GM21390 (cell line): ENCODE results near the gene REC8.

Experiments used
- ATAC-seq: cut with Tn5 transposase; IDR thresholded peaks from one replicate; pipeline ENCODE4 v1.9.1; 2021; ENCODE audit not compliant: unreplicated experiment

The REC8 gene

DNA sequence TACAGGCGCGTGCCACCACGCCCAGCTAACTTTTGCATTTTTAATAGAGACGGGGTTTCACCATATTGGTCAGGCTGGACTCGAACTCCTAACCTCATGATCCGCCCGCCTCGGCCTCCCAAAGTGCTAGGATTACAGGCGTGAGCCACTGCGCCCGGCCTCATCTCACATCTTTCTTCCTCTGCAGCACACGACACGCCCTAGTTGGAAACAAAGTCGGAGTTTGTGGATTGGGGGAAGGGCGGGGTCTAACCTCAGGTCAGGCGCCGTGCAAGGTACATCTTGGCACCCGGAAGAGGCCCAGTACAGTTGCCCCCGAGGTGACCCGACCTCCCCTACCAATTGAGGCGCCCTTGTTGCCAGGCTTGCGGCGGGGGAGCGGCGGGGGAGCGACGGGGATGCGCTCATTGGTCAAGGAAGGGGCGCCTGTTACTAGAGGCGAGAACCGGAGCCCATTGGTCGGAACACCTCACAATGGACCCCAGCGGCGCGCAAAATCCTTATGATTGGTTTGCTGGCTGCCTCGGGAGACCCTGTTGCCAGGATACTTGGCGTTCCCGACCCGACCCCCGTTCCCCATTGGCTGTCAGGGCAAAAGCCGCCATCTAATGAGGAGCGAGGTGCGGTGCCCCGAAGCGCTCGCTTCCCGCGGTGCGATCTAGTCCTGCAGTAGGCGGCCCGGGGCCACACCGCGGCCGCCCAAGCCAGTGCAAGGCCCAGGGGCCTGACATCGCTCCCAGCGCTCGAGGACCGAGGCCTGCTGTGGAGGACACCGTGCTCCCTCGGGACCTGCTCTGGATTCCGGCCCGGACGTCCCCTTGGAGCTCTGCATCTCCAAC lies at the start of gene REC8:
TSS of gene REC8 (plus strand) at position 659 of the 839 bp plus-strand sequence. CDS start 473 bp downstream, outside the sequence.
- ATAC-seq: peak; percentile 84

DNA sequence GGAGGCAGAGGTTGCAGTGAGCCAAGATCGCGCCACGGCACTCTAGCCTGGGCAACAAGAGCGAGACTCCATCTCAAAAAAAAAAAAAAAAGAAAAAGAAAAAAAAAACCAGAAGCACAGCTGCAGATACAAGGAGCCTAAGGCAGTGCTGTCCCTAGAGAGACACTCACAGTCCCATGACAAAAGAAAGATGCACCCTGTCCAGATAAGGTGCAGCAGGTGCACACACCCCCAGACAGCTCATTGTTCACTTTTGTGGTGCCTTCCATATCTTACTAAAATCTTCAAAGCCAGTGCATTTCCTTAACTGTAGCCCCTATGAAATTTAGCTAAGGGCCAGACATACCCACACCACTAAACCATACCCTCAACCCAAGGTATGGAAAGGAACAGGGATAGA lies 49.5 kb upstream of the REC8 start:
- ATAC-seq: no peak

DNA sequence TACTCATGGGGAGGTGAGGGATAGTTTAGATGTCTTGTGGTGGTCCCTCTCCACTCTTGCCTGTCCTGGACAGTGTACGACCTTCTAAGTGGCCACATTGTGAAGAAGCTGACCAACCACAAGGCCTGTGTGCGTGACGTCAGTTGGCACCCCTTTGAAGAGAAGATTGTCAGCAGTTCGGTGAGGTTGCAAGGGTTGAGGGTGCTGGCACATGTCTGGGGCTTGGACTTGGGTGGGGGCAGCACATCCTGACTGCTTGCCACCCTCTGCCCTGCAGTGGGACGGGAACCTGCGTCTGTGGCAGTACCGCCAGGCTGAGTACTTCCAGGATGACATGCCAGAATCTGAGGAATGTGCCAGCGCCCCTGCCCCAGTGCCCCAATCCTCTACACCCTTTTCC lies 49.0 kb upstream of the REC8 start:
- ATAC-seq: no peak

DNA sequence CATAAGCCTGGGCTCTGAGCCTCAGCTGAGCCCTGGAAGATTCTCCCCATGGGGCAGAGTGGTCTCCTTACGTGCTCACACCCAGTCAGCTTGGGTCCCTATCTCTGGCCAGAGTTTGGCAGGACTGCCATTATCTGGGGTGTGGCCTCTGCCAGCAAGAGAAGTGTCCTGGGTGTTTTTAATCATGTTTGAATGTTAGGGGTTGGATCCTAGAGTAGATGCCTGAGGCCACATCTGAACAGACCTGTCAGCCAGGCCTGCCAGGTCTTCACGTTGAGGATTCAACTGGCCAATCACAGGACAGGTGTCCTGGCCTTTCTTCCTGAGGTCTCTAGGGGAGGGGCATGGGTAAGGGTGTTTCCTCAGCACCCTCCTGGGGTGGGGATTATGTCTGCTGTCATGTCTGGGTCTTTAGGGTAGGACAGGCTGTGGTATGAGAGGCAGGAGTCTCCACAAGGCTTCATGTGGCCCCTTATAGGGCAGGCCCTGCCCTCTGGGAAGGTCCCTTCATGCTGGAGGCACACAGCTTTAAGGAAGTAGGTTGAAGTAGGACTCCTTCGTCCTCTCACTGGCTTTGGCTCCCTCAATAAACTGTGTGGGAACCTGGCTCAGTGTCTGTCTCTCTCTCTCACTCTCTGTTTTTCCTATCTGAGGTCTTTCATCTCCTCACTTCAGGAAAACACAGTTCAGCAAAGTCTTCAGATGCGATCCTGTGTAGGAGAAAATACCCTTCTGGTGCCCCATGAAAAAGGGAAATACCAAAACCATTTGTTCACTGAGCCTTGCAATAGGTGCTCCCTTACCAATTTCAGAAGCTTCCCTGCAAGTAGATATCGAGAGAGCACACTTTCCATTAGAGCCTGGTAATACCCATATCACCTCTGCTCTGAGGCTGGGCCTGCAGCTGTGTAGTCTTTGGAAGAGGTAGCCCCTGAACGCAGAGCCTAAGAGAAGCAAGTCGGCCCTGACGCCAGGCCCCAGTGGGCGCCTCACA lies 48.2 kb upstream of the REC8 start:
- no peak for ATAC-seq

DNA sequence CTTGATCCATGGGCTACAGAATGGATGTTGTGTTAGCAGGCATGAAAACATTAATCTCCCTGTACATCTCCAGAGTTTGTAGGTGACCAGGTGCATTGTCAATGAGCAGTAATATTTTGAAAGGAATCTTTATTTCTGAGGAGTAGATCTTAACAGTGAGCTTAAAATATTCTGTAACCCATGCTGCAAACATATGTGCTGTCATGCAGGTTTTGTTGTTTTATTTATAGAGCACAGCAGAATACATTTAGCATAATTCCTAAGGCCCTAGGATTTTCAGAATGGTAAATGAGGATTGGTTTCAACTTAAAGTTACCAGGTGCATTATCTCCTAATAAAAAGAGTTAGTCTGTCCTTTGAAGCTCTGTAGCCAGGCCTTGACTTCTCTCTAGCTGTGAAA lies 44.9 kb upstream of the REC8 start:
- ATAC-seq: no peak

GRCh38 chr14:24127673-24128072 lies 44.2 kb upstream of the REC8 start:
- ATAC-seq: no peak

- ATAC-seq: no peak
Observed at GRCh38 chr14:24129410-24129998, 42.4 kb upstream of the REC8 start.

DNA sequence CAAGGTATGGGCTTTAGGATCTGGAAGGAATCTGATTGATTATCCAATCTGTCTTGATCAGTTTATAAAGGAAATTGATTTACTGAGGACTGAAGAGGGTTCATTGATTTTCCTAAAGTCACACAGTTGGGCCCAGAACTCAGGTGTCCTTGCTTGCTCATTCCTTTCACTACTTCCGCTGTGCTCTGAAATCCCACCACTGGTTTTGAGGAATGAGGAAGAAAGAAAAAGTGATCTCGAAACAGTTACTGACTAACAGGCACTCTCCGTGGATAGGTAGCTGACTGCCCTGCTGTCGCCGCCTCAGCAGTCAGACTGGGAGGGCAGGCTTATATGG lies 41.5 kb upstream of the REC8 start, which contains the start of gene FITM1:
TSS of gene FITM1 (plus strand) at position 280 of the 337 bp plus-strand sequence. CDS start 905 bp downstream, outside the sequence.
- ATAC-seq: no peak

GRCh38 chr14:24130717-24131548 lies 40.9 kb upstream of the REC8 start:
- ATAC-seq: no peak

DNA sequence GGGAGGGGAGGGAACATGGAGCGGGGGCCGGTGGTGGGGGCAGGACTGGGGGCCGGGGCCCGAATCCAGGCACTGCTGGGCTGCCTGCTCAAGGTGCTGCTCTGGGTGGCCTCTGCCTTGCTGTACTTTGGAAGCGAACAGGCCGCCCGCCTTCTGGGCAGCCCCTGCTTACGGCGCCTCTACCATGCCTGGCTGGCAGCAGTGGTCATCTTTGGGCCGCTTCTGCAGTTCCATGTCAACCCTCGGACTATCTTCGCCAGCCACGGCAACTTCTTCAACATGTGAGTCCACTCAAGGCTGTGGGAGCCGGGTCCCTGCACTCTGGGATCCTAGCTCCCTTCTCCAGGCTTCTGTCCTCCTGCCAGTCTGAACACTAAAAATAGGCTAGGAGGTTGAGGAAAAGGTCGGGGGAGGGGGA lies 40.3 kb upstream of the REC8 start:
- no peak for ATAC-seq

GRCh38 chr14:24132061-24132685 lies 39.7 kb upstream of the REC8 start:
- no peak for ATAC-seq

GRCh38 chr14:24132976-24133375 lies 38.9 kb upstream of the REC8 start:
- no peak for ATAC-seq

DNA sequence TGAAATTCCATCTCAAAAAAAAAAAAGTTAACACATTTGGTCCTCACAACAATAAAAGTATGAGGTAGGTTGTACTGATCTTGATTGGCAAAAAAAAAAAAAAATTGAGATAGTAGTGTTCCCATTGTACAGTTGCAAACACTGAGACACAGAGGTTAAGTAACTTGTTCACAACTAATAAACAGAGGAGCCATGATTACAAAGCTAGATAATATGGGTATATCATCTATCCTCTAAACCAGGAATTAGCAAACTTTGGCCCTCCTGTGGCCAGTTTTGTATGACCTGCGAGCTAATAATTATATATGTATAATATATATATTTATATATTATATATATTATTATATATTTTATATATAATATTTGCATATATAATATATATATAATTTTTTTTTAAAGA lies 38.1 kb upstream of the REC8 start:
- ATAC-seq: no peak

DNA sequence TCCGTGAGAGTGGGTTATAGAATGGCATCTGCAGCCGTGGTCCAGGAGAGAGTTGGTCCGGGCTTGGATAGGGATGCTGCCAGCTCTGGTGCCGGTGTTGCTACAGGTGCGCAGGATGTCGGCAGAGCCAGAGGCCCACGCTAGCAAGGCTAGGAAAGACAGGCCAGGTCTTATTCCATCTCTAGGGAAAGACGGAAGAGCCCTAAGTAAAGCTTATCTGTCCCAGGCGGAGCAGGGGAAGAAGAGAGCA lies 36.4 kb upstream of the REC8 start:
- ATAC-seq: no peak

- peak; percentile 73 for ATAC-seq
Observed at GRCh38 chr14:24135834-24136683, 35.8 kb upstream of the REC8 start, which contains the start of gene PSME1. Gene PSME1 (plus strand): TSS chr14:24136194. CDS start chr14:24136263, 69 bp downstream.

DNA sequence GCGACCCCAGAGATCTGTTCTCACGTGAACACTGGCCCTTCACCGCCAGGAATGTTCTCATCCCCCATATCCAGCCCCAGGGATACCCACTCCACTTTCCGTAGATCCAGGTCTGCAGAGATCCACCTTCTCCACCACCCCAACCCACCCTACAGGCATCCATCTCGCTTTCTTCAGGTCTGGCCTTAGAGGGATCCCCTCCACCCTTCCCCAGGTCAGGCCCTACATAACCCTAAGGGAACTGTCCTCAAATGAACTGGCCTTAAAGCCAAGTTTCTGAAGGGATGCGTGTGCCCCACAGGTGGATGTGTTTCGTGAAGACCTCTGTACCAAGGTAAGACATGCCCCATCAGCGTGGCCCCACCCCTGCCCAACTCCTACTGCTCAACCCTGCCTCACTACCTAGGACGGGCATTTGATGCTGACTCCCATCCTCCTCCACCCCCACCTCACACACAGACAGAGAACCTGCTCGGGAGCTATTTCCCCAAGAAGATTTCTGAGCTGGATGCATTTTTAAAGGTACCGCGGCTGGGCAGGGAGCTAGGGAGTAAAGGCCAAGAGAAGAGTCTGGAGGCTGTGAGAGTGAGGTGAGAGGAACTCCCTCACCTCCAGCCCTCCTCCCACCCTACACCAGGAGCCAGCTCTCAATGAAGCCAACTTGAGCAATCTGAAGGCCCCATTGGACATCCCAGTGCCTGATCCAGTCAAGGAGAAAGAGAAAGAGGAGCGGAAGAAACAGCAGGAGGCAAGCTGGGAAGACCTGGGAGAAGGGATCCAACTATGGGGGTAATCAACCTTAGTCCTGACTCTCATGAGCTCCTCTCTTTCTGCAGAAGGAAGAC lies 35.0 kb upstream of the REC8 start:
- no peak for ATAC-seq

DNA sequence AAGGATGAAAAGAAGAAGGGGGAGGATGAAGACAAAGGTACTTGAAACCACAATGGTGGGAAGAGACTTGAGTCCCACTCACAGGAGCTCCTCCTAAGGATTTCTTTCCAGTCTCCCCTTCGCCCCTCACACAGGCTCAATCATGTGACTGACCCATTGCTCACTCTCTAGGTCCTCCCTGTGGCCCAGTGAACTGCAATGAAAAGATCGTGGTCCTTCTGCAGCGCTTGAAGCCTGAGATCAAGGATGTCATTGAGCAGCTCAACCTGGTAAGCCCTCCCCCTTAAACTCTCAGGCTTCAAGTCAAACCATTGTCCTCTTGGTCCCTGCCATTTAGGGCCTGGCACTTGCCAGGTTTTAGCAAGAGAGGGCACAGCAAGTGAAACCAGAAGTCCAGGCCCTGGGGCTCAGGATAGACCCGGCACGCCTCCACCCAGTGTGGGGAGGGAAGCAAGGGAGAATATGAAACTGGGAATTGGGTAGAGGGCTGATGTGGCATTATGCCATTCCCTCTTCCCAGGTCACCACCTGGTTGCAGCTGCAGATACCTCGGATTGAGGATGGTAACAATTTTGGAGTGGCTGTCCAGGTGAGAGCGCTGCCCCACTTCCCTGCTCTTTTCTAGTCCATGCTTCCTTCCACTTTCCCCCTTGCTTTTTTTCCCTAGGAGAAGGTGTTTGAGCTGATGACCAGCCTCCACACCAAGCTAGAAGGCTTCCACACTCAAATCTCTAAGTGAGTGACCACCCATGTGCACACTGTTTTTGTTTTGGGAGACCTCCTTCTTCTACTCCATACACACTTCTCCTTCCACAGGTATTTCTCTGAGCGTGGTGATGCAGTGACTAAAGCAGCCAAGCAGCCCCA lies 34.1 kb upstream of the REC8 start:
- ATAC-seq: no peak
